ENCODE data around the gene HDAC4.

DNA sequence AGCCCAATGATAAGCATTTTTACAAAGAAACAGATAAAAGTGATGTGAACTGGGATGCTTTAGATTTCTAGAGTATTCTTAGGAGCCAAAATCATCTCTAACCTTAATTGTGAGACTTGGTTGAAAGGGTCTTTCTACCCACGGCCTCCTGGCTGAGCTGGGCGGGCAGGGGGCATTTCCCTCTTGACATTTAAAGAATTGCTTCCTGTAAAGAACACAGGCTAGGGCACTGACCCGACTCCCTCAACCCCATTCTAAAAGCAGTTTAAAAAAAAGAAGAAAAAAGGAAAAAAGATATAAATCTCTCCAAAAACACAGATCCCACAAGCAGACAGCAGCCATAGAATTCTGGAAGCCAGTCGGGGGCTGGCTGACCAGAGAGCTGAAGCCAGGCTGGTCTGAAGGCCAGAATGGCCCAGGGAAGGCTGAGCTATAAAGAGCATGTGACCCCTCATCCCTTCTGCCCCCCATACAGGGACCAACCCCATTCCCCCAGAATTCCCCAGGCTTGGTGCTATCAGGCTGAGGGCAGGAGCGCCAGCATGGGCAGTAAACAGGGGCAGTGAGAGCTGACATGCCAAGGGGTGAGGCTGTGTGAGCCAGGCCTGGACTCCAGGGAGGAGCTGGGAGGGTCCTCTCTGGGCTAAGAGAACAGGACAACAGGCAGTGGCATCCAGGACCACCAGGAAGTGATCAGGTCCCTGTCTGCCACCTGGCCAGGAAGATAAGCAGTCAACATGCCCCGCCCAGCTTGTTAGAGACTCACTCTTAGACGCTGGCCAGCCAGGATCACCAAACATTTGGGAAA, 188.5 kb downstream of the HDAC4 start:
- TF ChIP-seq, protein P1, sequence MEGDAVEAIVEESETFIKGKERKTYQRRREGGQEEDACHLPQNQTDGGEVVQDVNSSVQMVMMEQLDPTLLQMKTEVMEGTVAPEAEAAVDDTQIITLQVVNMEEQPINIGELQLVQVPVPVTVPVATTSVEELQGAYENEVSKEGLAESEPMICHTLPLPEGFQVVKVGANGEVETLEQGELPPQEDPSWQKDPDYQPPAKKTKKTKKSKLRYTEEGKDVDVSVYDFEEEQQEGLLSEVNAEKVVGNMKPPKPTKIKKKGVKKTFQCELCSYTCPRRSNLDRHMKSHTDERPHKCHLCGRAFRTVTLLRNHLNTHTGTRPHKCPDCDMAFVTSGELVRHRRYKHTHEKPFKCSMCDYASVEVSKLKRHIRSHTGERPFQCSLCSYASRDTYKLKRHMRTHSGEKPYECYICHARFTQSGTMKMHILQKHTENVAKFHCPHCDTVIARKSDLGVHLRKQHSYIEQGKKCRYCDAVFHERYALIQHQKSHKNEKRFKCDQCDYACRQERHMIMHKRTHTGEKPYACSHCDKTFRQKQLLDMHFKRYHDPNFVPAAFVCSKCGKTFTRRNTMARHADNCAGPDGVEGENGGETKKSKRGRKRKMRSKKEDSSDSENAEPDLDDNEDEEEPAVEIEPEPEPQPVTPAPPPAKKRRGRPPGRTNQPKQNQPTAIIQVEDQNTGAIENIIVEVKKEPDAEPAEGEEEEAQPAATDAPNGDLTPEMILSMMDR (IDR thresholded peaks at IDR 0.05) = no peak
- no peak for TF ChIP-seq RELA (CRISPR knock-in tag; IDR thresholded peaks at IDR 0.05; ENCODE audit: borderline replicate concordance)
- TF ChIP-seq IRF2 (CRISPR knock-in tag; IDR thresholded peaks at IDR 0.05; ENCODE audit: borderline replicate concordance, low read depth) = no peak
- TF ChIP-seq, protein P2, sequence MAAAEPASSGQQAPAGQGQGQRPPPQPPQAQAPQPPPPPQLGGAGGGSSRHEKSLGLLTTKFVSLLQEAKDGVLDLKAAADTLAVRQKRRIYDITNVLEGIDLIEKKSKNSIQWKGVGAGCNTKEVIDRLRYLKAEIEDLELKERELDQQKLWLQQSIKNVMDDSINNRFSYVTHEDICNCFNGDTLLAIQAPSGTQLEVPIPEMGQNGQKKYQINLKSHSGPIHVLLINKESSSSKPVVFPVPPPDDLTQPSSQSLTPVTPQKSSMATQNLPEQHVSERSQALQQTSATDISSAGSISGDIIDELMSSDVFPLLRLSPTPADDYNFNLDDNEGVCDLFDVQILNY (CRISPR knock-in tag; IDR thresholded peaks at IDR 0.05) = no peak

All from WTC11 (cell line).